Endothelial cell of umbilical vein (primary cell): ENCODE results near the gene PPP1R3E.

Experiments used
- EZH2 ChIP-seq: IDR thresholded peaks from 2 replicates; pipeline ENCODE4 v1.6.1; 2012; ENCODE audit warnings: borderline replicate concordance, low read depth, mild to moderate bottlenecking, moderate library complexity, low read length, inconsistent platforms; ENCODE audit not compliant: severe bottlenecking
- GATA2 ChIP-seq: IDR thresholded peaks from 2 replicates; pipeline ENCODE4 v1.7.0; 2011; ENCODE audit warnings: low read depth, mild to moderate bottlenecking, moderate library complexity, mixed read lengths, low read length; ENCODE audit not compliant: insufficient read length, insufficient read depth
- JUN ChIP-seq: IDR thresholded peaks from 2 replicates; pipeline ENCODE4 v1.6.1; 2011; ENCODE audit warnings: borderline replicate concordance, low read depth; ENCODE audit not compliant: insufficient read length, insufficient read depth
- MYC ChIP-seq: IDR thresholded peaks from one replicate; pipeline ENCODE4 v1.6.1; 2011; ENCODE audit warnings: mild to moderate bottlenecking, low read depth, low read length
- POLR2A ChIP-seq: IDR thresholded peaks from 2 replicates; pipeline ENCODE4 v1.6.1; 2012; ENCODE audit warnings: low read depth, mild to moderate bottlenecking, control low read depth, low read length
- POLR2AphosphoS5 ChIP-seq: IDR thresholded peaks from 2 replicates; pipeline ENCODE4 v1.6.1; 2012; ENCODE audit warnings: low read depth, mild to moderate bottlenecking, control low read depth, low read length, moderate library complexity; ENCODE audit not compliant: insufficient read depth
- TF ChIP-seq, protein P1 (sequence below): IDR thresholded peaks from 2 replicates; pipeline ENCODE4 v1.6.1; 2011; ENCODE audit not compliant: insufficient read depth, insufficient read length
- TF ChIP-seq, protein P2 (sequence below), 2 donors: IDR thresholded peaks; 1 replicate in 1 of 2; 2 replicates in 1 of 2; pipeline ENCODE4 v1.5.1; 2011; ENCODE audit warnings: low read length in 2 of 2, mild to moderate bottlenecking in 2 of 2, moderate library complexity in 2 of 2, control low read depth in 1 of 2, inconsistent platforms in 1 of 2, low read depth in 1 of 2; ENCODE audit not compliant: insufficient read depth in 1 of 2; ENCODE audit errors: extremely low read depth in 1 of 2

DNA sequence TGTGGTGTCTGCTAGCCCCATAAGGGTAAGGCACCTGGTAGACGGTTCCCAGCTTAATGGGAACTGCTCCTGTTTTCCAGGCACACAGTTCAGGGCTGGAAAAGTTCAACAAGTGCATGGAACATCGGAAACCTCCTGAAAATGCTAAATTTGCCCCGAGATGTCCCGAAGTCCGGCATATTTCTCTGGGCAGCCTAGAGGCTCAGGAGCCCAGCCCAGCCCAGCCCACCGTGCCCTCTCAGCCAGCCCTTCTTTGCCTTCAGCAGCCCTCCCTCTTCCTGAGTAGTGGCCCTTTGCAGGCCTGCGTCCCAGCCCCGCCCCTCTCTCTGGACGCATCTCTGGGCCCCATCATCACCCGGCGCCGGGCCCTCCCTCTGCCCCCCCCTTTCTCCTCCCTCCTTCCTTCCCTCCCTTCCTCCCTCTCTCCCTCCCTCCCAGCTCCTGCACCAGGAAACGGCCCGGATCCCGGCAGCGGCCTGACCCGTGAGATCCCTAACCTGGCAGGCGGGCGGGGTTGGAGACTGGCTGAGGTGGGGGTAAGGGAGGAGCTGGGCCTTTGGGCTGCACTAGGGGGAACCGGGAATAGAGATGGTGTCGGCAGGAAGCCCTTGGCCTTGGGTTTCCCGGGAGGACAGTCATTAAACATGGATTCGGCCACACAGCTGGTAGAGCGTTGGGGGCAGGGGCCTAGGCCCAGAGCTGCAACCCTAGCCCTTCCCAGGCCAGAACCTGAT lies 3.9 kb upstream of the PPP1R3E start, which contains the start of gene BCL2L2:
- TF ChIP-seq, protein P1, sequence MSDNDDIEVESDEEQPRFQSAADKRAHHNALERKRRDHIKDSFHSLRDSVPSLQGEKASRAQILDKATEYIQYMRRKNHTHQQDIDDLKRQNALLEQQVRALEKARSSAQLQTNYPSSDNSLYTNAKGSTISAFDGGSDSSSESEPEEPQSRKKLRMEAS: no peak
- no peak for TF ChIP-seq GATA2
- TF ChIP-seq, protein P2, sequence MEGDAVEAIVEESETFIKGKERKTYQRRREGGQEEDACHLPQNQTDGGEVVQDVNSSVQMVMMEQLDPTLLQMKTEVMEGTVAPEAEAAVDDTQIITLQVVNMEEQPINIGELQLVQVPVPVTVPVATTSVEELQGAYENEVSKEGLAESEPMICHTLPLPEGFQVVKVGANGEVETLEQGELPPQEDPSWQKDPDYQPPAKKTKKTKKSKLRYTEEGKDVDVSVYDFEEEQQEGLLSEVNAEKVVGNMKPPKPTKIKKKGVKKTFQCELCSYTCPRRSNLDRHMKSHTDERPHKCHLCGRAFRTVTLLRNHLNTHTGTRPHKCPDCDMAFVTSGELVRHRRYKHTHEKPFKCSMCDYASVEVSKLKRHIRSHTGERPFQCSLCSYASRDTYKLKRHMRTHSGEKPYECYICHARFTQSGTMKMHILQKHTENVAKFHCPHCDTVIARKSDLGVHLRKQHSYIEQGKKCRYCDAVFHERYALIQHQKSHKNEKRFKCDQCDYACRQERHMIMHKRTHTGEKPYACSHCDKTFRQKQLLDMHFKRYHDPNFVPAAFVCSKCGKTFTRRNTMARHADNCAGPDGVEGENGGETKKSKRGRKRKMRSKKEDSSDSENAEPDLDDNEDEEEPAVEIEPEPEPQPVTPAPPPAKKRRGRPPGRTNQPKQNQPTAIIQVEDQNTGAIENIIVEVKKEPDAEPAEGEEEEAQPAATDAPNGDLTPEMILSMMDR (IDR thresholded peaks at IDR 0.05; ENCODE audit: extremely low read depth in 1 of 2, insufficient read depth in 1 of 2, low read depth in 1 of 2, low read length in 2 of 2): no peak
- peak; percentile 80 for TF ChIP-seq POLR2AphosphoS5
- peak; percentile 75 for TF ChIP-seq POLR2A
- TF ChIP-seq EZH2: no peak
- no peak for TF ChIP-seq MYC
- TF ChIP-seq JUN: no peak
